Tibial nerve (tissue), 4 donors: ENCODE measurements around the gene HCN2.

Experiments used
- EP300 ChIP-seq, 2 donors: sonication (generic); formaldehyde crosslinking; IDR thresholded peaks; one replicate each; pipeline ENCODE4 v1.6.1; 2017; ENCODE audit warnings: antibody characterized with exemption in 2 of 2, mild to moderate bottlenecking in 1 of 2
- POLR2A ChIP-seq, 2 donors: fragments of 450-650 bp; IDR thresholded peaks; one replicate each; pipeline ENCODE4 v1.6.1; 2017; ENCODE audit warnings: antibody characterized with exemption in 2 of 2, mild to moderate bottlenecking in 2 of 2, moderate library complexity in 2 of 2
- TF ChIP-seq, protein P1 (sequence below), 5 experiments: fragments of 200-600 bp in 3 of 5; fragments of 450-650 bp in 2 of 5; sonication (generic) in 3 of 5; IDR thresholded peaks; one replicate each; pipeline ENCODE4 v1.5.1; 2016 to 2019; ENCODE audit warnings: antibody characterized with exemption in 5 of 5, mild to moderate bottlenecking in 3 of 5, moderate library complexity in 2 of 5

DNA sequence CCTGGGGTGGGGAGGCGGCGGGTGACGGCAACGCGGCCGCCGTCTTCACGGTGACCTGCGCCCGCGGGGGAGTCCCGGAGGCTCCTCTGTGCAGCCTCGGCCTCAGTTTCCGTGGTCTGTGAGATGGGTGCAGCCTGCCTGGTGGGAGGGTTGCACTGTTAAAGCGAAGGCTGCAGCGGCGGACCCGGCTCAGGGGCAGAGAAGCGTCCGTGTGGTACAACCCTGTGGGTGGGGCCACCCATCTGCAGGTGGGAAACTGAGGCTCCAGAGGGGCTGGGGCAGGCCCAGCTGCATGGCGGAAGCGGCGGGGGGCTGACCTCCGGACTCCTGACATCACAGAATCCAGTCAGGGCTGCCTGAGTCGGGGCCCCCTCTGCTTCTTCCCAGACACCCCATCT lies 50.5 kb downstream of the HCN2 start:
- TF ChIP-seq, protein P1, sequence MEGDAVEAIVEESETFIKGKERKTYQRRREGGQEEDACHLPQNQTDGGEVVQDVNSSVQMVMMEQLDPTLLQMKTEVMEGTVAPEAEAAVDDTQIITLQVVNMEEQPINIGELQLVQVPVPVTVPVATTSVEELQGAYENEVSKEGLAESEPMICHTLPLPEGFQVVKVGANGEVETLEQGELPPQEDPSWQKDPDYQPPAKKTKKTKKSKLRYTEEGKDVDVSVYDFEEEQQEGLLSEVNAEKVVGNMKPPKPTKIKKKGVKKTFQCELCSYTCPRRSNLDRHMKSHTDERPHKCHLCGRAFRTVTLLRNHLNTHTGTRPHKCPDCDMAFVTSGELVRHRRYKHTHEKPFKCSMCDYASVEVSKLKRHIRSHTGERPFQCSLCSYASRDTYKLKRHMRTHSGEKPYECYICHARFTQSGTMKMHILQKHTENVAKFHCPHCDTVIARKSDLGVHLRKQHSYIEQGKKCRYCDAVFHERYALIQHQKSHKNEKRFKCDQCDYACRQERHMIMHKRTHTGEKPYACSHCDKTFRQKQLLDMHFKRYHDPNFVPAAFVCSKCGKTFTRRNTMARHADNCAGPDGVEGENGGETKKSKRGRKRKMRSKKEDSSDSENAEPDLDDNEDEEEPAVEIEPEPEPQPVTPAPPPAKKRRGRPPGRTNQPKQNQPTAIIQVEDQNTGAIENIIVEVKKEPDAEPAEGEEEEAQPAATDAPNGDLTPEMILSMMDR (IDR thresholded peaks at IDR 0.05), result no peak
- TF ChIP-seq POLR2A (IDR thresholded peaks at IDR 0.05) (no peak), EP300 (IDR thresholded peaks at IDR 0.05) (no peak)
